Measurements from ENCODE around the gene PELI3. TPM values are rescaled to one million over a fixed set of nuclear protein-coding genes. Genes with fewer than 3 reads are reported as not detected.
A peak's percentile ranks its signal among the peaks of the same experiment; 100 is the strongest.

PELI3 gene
- total and polyA plus RNA-seq, 5 donors, result 9.9 to 14.2 (median 12.8) TPM

DNA sequence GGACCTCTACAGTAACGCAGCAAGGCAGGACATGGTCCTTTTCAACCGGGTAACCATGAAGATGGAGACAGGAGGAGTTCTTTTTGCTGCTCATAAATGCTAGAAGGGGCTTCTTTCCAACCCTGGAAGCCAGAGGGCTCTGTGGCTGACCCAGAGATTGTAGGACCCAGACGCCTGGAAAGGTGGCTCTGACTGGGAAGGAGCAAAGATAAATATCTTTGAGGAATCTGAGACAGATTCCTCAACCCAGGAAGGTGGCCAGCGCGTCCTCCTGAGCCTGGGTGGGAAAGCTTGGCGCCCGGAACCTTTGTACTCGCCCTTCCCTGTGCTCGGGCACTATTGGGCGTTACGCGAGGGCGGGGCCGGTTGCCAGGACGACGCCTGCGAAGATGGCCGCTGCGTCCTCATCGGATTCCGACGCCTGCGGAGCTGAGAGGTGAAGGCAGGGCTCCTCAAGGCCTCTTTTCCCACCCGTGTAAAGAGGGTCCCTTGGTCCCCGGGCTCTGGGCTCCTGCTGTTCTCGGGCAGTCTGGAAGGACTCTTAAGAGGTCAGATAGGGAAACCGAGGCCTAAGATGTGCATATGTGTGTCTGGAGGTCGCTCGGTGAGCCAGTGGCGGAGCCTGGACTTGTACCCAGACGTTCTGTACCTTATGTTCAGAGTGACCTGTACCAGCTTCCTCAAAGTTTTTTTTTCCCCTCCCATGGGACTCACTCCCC lies 43.7 kb downstream of the PELI3 start, which contains the start of gene BBS1:
Gene BBS1, plus strand, starts transcription at position 365 of the 719 bp plus-strand sequence. Its CDS starts 25 bp downstream, at position 390.
- Histone ChIP-seq H3K27ac (ENCODE audit: low read length) (peak within 1 kb of the TSS; percentile 75), H3K4me3 (ENCODE audit: low read length) (peak within 1 kb of the TSS; percentile 73), H3K4me1 (ENCODE audit: control insufficient read depth, insufficient read depth, low read length) (peaks cover 1% of the 10 kb centered on the region), H3K9me3 (ENCODE audit: control insufficient read depth, low read length) (no peaks in the 10 kb centered on the region), H3K27me3 (ENCODE audit: control insufficient read depth, insufficient read depth) (no peaks in the 10 kb centered on the region)
- peak; percentile 97 for ATAC-seq
- intact Hi-C loops (cut with DNase I), result no loop called here
- peak; percentile 90 to 97 (median 95) for DNase-seq
- WGBS, result under 1% methylated on average over 31 of the region's 31 CpGs

DNA sequence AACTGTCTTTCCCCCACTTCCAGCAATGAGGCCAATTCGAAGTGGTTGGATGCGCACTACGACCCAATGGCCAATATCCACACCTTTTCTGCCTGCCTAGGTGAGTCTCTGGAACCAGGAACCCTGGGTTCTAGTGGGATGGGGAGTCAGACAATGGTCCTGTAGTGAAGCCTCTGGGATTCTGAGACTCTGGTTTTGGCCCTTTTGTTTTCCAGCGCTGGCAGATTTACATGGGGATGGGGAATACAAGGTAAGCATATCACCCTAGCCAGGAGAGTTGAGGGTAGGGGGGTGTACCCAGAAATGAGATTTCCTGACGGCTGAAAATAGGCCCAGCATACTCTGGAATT lies 44.3 kb downstream of the PELI3 start:
- ATAC-seq (no peak), DNase-seq (no peak)
- no peaks in the 10 kb centered on the region for H3K9me3 ChIP-seq (ENCODE audit: control insufficient read depth, low read length)
- H3K27me3 ChIP-seq (ENCODE audit: control insufficient read depth, insufficient read depth), result no peaks in the 10 kb centered on the region
- WGBS, result 9% methylated on average over 5 of the region's 5 CpGs
- H3K4me3 ChIP-seq (ENCODE audit: low read length), result peak overlapping the region; percentile 73
- intact Hi-C loops (cut with DNase I), result no loop called here
- H3K27ac ChIP-seq (ENCODE audit: low read length), result no peak overlapping the region
- H3K4me1 ChIP-seq (ENCODE audit: control insufficient read depth, insufficient read depth, low read length), result peaks cover 1% of the 10 kb centered on the region

DNA sequence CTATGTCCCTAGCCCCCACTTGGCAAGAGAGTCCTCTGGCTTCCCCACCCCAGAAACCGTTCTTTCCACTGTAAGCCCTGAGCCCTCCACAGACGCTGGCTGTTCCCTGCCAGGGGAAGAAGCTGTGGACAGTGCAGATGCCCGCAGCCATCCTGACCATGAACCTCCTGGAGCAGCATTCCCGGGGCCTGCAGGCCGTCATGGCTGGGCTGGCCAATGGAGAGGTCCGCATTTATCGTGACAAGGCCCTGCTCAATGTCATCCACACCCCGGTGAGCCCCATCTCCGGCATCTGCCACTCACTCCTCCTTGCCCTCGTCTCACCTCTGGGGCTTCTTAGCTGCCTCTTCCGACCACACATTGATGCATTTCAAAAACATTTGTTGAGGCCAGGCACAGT lies 56.9 kb downstream of the PELI3 start:
- intact Hi-C loops (cut with DNase I), result no loop called here
- Histone ChIP-seq H3K4me1 (ENCODE audit: control insufficient read depth, insufficient read depth, low read length) (no peaks in the 10 kb centered on the region), H3K27ac (ENCODE audit: low read length) (peak overlapping the region; percentile 75)

DNA sequence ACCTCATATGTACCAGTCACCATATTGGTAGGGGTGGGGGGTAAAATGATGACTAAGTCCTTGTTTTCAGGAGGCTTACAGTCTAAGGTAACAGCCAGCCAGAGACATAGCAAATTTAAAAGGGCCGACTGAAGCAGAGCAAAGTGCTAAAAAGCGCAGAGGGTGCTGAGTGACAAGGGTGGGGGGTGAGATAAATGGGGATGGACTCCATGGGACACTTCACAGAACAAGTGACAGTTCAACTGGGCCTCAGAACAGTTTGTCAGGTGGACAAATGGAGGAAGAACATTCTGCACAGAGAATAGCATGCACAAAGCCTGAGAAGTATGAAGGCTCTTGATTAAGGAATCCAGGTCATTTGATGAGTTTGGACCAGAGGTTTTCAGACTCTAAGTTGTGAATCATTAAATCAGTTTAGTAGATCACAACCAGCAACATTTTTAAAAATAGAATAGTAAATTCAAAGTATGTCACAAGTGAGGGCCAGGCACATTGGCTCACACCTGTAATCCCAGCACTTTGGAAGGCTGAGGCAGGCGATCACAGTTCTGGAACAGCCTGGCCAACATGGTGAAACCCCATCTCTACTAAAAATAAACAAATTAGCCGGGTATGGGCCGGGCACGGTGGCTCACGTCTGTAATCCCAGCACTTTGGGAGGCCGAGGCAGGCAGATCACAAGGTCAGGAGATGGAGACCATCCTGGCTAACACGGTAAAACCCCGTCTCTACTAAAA lies 57.8 kb downstream of the PELI3 start:
- Histone ChIP-seq H3K27ac (ENCODE audit: low read length) (peak overlapping the region; percentile 53), H3K9me3 (ENCODE audit: control insufficient read depth, low read length) (no peaks in the 10 kb centered on the region), H3K27me3 (ENCODE audit: control insufficient read depth, insufficient read depth) (no peaks in the 10 kb centered on the region), H3K4me3 (ENCODE audit: low read length) (no peak overlapping the region), H3K4me1 (ENCODE audit: control insufficient read depth, insufficient read depth, low read length) (no peaks in the 10 kb centered on the region)
- 65% methylated on average over 10 of the region's 10 CpGs for WGBS
- intact Hi-C loops (cut with DNase I), result no loop called here
- DNase-seq (no peak), ATAC-seq (peak in 1 of 2 donors; percentile 65)

More for the DNA sequence above, 56.9 kb downstream of the PELI3 start:
- WGBS, result 51% methylated on average over 11 of the region's 11 CpGs
- H3K9me3 ChIP-seq (ENCODE audit: control insufficient read depth, low read length), result no peaks in the 10 kb centered on the region
- DNase-seq (peak; percentile 53 to 82 (median 81)), ATAC-seq (peak; percentile 80 to 84)
- H3K27me3 ChIP-seq (ENCODE audit: control insufficient read depth, insufficient read depth), result no peaks in the 10 kb centered on the region
- H3K4me3 ChIP-seq (ENCODE audit: low read length), result no peak overlapping the region

Other genes starting within 250 kb of the PELI3 start
- 10 to 100 TPM; 27.8 to 33.4 (median 30.6) TPM for gene KLC2, start 209.2 kb upstream of the PELI3 start, total RNA-seq
- 34.7 TPM for gene KLC2, start 209.2 kb upstream of the PELI3 start, polyA plus RNA-seq
- gene RAB1B, start 198.3 kb upstream of the PELI3 start, total RNA-seq, result 100 to 1,000 TPM; 114 to 129 (median 125) TPM
- gene RAB1B, start 198.3 kb upstream of the PELI3 start, polyA plus RNA-seq, result 170 TPM
- gene CNIH2, start 188.7 kb upstream of the PELI3 start, total RNA-seq, result under 1 TPM in 2 of 4 donors, not detected in 2; 0.25 to 0.47 TPM
- gene CNIH2, start 188.7 kb upstream of the PELI3 start, polyA plus RNA-seq, result 0.23 TPM
- 10 to 100 TPM; 48.0 to 65.3 (median 50.5) TPM for gene YIF1A, start 177.8 kb upstream of the PELI3 start, total RNA-seq
- 56.1 TPM for gene YIF1A, start 177.8 kb upstream of the PELI3 start, polyA plus RNA-seq
- under 1 TPM; 0.20 to 0.31 (median 0.26) TPM for gene TMEM151A, start 175.0 kb upstream of the PELI3 start, total RNA-seq
- 0.45 TPM for gene TMEM151A, start 175.0 kb upstream of the PELI3 start, polyA plus RNA-seq
- gene CD248, start 149.9 kb upstream of the PELI3 start, total RNA-seq, result 10 to 100 TPM; 10.5 to 22.9 (median 21.9) TPM
- 12.0 TPM for gene CD248, start 149.9 kb upstream of the PELI3 start, polyA plus RNA-seq
- gene RIN1, start 130.5 kb upstream of the PELI3 start, total RNA-seq, result 1 to 10 TPM; 2.0 to 3.8 (median 2.2) TPM
- gene RIN1, start 130.5 kb upstream of the PELI3 start, polyA plus RNA-seq, result 1.6 TPM
- gene BRMS1, start 121.8 kb upstream of the PELI3 start, total RNA-seq, result 10 to 100 TPM; 12.7 to 19.8 (median 15.0) TPM
- gene BRMS1, start 121.8 kb upstream of the PELI3 start, polyA plus RNA-seq, result 26.0 TPM
- gene B4GAT1, start 119.3 kb upstream of the PELI3 start, total RNA-seq, result 10 to 100 TPM; 43.9 to 67.1 (median 57.0) TPM
- gene B4GAT1, start 119.3 kb upstream of the PELI3 start, polyA plus RNA-seq, result 60.2 TPM
- gene SLC29A2, start 95.1 kb upstream of the PELI3 start, total RNA-seq, result 10 to 100 TPM; 18.7 to 33.2 (median 30.0) TPM
- 24.3 TPM for gene SLC29A2, start 95.1 kb upstream of the PELI3 start, polyA plus RNA-seq
- under 1 TPM; 0.09 to 0.84 (median 0.14) TPM for gene NPAS4, start 45.9 kb upstream of the PELI3 start, total RNA-seq
- 0.84 TPM for gene NPAS4, start 45.9 kb upstream of the PELI3 start, polyA plus RNA-seq
- gene MRPL11, start 28.1 kb upstream of the PELI3 start, total RNA-seq, result 10 to 100 TPM; 47.5 to 53.0 (median 50.1) TPM
- gene MRPL11, start 28.1 kb upstream of the PELI3 start, polyA plus RNA-seq, result 62.6 TPM
- 10 to 100 TPM in 3 of 4 donors, 1 to 10 TPM in 1; 9.5 to 16.2 (median 14.7) TPM for gene DPP3, start 13.5 kb downstream of the PELI3 start, total RNA-seq
- gene DPP3, start 13.5 kb downstream of the PELI3 start, polyA plus RNA-seq, result 10.5 TPM
- 10 to 100 TPM; 19.3 to 25.2 (median 21.4) TPM for gene BBS1, start 43.7 kb downstream of the PELI3 start, total RNA-seq
- 12.4 TPM for gene BBS1, start 43.7 kb downstream of the PELI3 start, polyA plus RNA-seq
- gene ZDHHC24, start 79.1 kb downstream of the PELI3 start, total RNA-seq, result 1 to 10 TPM; 6.6 to 7.8 (median 7.5) TPM
- 6.3 TPM for gene ZDHHC24, start 79.1 kb downstream of the PELI3 start, polyA plus RNA-seq
- under 1 TPM in 1 of 4 donors, not detected in 3; 0.09 TPM for gene ACTN3, start 80.0 kb downstream of the PELI3 start, total RNA-seq
- 0.05 TPM for gene ACTN3, start 80.0 kb downstream of the PELI3 start, polyA plus RNA-seq
- 100 to 1,000 TPM in 2 of 4 donors, 10 to 100 TPM in 2; 85.5 to 136 (median 95.2) TPM for gene CTSF, start 101.7 kb downstream of the PELI3 start, total RNA-seq
- 56.0 TPM for gene CTSF, start 101.7 kb downstream of the PELI3 start, polyA plus RNA-seq
- under 1 TPM; 0.53 to 0.99 (median 0.68) TPM for gene CCDC87, start 126.2 kb downstream of the PELI3 start, total RNA-seq
- 0.43 TPM for gene CCDC87, start 126.2 kb downstream of the PELI3 start, polyA plus RNA-seq
- 10 to 100 TPM; 30.3 to 40.2 (median 34.2) TPM for gene CCS, start 126.3 kb downstream of the PELI3 start, total RNA-seq
- 45.8 TPM for gene CCS, start 126.3 kb downstream of the PELI3 start, polyA plus RNA-seq
- gene RBM14, start 149.7 kb downstream of the PELI3 start, total RNA-seq, result 10 to 100 TPM; 30.8 to 45.6 (median 33.6) TPM
- 28.1 TPM for gene RBM14, start 149.7 kb downstream of the PELI3 start, polyA plus RNA-seq
- gene RBM4, start 171.8 kb downstream of the PELI3 start, total RNA-seq, result 10 to 100 TPM; 66.9 to 77.9 (median 68.3) TPM
- 63.3 TPM for gene RBM4, start 171.8 kb downstream of the PELI3 start, polyA plus RNA-seq
- gene RBM4B, start 211.0 kb downstream of the PELI3 start, total RNA-seq, result 10 to 100 TPM in 3 of 4 donors, 1 to 10 TPM in 1; 9.0 to 15.7 (median 12.2) TPM
- gene RBM4B, start 211.0 kb downstream of the PELI3 start, polyA plus RNA-seq, result 11.5 TPM